HG02759 (cell line): ENCODE results near the gene WLS.

Experiments
- ATAC-seq: cut with Tn5 transposase; IDR thresholded peaks from one replicate; pipeline ENCODE4 v1.9.1; 2021; ENCODE audit warnings: mild to moderate bottlenecking, moderate library complexity; ENCODE audit not compliant: unreplicated experiment

WLS gene

DNA sequence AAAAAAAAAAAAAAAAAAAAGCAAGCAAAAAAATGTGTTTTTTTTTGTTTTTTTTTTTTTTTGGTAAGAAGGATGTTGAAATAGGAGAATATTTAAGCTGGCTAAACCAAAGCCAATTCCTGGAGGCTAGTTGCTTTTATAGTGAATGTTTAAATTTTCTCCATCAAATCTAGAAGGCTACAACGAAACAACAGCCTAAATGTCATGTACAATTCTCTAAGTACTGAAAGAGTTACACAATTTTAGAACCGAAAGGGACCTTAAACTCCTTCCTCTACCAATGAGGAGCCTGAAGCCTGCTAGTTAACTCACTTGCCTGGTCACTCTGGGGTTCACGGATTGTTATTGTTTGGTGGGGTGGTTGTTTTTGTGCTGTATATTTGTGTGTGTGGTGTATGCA is 3.5 kb downstream of the WLS start:
- no peak for ATAC-seq

DNA sequence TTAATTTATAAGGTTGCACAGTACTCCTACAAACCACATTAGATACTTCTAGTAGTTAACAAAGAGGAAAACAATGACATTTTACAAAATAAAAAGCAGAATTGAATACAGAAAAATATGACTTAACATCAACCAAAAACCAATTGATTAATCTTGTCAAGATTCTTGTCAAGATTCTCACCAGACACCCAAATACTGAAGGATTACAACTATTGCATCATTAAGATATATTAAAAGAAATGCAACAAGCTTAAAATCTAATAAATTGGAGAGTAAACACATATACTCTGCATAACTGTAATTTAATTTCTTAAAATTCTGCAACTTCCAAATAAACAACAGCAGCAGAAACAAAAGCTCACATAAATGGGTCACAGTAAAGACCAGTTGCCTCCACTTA is 4.7 kb downstream of the WLS start:
- ATAC-seq, result no peak

DNA sequence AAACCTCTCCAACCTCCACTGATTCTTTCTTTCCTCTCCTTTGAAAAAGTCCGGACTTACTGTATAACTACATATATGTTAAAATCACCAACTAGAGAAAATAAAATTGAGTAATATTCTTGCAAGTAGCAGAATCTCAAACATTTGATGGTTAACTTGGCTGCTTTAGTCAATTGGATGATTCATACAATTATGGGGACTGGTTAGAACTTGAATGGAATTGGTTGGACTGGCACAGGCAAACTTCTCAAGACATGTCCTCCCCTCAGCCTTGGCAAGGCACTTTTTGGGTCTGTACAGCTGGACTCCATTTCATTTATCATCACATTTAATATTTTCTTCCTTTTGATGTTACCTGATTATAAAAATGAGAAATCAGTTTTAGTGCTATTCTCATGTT is 6.5 kb downstream of the WLS start:
- ATAC-seq, result no peak

DNA sequence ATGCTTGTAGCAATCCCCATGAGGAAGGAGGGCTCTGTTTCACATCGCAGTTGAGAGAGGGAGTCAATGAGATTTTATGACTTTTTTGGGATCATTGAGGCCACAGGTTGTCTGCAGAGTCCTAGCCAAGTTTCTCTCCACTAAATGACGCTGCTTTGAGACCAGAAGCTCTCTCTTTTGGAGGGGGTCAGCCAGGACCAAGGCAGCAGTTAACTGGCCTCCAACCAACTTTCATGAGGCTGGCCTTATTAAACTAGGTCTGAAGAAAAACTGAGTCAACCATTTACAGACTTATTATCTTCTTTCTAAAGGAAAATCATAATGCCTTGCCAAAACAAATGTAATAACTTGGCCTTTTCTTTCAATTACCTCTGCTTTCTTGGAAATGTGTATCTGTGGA is 8.6 kb downstream of the WLS start:
- no peak for ATAC-seq

DNA sequence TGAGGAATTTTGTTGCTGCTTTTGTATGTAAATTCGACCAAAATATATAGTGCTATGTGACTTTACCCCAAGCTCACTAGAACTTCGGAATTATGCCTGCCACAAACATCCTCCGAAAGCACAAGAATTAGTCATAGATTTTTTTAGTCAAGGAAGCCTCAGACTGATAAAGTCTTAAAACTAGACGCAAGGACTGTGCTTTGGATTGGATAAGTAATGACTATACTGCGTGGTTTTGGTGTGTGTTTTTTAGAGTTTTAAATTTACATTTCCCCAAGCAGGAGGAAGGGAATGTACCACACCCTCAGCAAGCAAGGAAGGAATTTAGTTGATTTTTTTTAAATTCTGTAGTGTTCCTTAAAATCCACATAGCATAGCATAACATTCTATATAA is 10.3 kb downstream of the WLS start:
- no peak for ATAC-seq

DNA sequence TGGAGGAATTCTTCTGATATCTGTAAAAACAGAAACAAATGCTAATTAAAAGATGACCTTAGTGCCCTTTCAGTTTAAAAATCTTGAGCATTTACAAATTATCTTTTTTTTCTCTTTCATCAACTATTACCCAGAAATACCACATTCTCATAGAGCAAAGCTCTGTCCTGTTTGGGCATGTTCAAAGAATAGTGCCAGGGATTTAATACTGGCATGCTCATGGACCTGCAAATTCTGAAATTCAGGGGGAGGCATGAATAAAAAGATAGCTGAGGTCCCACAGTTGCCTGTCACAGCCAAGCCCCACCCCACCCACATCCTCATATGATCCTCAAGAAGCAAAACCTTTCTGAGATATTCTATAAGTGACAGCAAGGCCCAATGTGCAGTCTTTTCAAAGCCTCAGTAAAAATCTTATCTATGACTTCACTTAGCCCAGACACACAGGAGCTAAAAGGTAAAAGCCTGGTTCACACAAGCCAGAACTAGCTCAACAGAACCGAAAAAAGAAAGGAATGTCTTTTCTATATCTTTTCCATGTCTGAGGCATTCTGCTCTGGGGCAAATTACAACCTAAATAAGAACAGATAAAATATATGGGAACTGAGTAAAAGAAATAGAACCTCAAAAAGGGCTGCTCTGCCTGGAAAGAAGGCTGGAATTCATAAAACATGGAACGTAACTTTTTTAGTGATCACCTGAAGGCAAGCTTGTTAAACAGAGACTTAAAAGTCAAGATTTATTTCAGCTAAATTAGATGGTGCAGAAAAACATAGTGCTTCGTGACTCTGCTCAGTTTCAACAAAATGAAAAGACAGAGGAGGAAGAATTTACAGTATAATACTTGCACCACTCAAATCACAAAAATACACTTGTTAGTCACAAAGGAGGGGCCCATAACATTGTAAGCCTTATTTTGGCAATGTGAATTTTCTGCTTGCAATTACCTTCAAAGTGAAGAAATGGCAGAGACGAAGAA is 11.0 kb downstream of the WLS start:
- no peak for ATAC-seq

DNA sequence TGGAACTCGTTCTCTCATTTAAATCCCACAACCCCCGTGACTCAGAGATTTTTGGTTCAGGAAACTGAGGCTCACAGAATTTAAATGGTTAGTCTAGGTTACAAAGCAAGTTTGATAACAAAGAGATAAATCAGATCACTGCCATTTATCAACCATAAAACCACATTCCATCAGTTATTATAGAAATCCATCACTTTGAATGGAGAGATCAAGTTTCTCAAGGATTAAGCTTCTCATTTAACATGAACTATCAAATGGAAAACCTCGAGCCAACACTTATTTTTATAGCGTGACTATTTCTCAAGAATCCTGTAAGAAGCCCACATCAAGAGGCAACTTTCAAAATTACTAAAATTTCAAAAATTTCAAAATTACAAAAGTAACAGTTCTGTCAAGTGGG is 11.9 kb downstream of the WLS start:
- no peak for ATAC-seq

DNA sequence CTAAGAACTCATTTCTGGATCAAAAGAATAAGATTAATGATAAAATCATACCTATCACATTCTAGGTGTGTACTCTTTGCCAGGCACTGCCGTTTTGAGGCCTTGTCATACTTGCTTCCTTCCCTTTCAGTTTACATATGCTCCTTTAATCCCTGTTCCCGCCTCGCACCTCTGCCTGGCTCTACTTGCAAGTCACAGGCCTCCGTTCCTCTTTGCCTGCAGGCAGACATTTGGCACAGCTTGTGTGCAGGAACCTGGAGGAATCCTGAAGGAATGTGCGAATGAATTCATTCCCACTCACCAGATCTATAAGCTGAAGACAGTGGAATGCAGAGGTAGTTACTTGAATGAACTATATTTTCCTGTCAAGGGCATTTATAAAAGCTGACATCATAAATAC is 13.8 kb downstream of the WLS start:
- ATAC-seq, result no peak

DNA sequence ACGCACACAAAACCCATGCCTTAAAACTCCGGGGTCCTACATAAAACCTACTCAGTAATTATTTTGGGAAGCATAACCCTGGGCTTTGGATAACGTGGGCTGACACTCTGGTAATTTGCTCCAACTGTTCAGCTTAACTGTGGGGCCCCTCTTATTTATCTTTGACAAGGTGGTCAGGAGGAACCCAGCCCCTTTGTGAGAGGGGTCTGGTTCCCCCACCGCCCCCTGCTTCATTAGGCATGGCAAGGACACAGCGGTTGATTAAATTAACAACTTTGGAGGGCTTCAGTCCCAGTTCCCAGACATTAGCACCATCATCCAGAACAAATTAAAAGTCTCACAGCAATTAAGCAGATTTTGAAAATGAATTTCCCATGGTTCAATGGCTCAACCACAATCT is 14.7 kb downstream of the WLS start:
- ATAC-seq, result no peak

DNA sequence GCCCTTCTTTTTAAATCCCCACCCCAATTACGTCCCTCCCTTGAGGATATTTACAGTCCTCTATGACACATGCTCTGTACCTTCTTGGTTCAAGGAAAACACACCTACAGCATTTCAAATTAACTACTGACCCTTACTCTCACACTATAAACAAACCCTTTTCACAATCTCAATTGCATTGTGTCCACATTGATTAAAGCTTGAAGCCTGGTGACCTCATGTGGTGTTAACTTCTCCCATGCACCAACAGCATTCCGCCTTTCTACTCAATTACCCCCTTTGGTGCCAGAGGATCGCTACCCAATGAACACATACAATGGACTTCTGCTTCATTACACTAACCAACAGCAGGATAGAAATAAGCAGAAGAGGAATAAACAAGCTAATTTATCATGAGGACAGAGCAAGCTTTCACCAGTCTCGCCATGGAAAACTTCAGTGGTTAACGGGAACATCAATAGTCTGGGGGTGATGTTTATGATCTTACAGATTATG is 15.2 kb downstream of the WLS start:
- ATAC-seq, result no peak

DNA sequence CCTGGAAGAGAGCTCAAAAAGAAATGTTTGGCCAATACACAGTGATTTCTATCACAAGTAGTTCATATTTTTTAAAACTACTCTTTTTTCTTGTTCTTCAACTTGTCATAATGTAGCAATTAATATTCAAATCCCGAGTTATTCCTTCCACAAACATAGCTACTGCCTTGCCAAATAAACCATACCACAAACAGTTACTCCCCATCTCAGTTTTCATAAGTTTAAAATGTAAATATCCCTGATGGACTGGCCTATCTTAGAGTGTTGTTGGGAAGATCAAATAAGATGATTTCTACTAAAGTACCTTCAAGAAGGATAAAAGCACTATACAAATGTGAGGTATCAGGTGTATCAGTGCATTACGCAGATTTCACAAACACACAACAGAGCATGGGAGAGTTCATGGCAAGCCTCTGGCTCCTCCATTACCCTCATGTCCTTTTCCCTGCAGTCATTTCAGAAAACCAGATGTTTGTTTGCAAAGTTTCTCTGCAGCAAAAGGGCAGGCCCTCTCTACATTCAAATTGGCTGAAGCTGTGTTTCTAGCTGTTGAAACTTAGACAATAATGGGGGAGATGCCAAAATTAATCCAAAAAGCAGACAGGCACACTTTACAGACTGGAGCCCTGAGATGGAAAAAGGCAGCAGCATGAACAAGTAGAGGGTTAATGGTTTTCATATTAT is 16.1 kb downstream of the WLS start:
- ATAC-seq, result no peak

DNA sequence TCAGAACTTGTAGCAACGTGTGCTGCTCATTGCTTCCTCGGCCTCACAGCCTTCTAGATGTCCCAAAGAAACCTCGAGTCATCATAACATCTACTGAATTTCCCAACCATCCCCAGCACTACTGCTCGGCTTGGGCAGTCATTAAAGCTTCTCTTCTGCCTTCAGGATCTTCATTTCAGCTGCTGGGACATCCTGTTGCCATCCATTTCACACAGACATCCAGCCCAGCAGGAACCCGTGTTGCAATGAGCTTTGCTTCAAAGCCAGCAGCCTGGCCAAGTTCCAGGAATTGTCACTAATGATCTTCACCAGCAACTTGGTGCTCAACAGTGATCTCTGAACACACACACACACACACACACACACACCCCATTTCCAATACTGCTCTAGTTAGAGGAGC is 18.5 kb downstream of the WLS start:
- ATAC-seq, result no peak

DNA sequence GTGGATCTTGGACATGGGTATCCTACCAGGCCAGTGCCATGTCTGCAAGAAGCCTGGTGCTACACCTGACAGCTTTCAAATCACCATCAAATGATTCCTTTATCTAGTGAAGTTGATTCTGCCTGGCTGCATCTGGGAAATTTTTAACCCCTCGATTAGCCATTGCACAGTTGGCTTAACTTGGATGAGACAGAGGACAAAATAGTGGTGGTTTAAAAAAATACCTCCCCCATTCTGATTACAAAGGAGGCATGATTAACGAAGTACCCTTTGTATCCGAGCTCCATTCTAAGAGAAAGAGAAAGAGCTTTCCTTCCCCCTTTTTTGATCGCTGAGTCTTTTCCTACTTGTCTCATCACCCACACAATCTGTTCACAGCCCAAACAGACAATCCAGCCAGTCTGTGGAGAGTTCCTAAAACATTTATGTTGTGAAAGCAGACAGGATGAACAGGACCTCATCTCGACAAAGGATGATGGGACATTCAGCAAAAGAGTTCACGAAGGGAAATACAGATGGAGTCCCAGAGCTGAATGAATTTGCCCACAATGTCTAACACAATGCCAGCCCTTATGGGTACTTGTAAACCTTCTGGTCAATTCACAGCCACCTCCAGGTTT is 20.5 kb downstream of the WLS start:
- ATAC-seq, result no peak

DNA sequence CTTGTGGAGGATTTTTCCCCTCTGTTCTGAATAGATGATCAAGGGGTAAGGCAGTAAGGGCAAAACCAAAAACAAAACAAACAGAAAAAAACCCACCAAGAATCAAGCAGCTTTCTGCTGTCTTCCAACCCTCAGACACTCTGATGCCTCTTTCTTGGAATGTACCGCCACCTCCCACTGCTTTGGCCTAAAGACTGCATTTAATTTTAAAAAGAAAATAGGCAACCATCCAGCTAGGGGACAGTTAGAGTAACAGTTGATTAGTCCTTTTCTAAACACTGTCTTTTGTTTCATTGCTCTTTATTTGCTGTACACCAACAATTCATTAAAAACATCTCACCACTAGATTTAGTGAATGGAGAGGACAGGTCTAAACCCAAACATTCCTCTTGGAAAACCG is 21.5 kb downstream of the WLS start:
- no peak for ATAC-seq

DNA sequence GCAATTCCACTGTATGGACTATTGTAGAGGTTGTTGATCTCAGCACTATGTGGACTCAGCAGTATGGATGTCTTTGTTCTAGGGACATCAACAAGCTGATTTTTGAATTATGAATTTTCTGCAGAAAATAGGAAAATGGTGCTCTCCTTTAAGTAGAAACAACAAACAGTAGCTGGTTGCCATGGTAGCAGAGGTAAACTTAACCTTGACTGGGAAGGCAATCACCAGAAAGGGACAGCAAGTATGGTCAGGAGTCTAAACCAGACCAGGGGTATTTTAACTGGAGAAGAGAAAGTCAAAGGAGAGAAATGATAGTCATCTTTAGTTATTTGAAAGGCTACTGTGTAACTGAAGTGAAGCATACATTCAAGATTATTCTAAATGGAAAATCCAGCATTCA is 22.3 kb downstream of the WLS start:
- no peak for ATAC-seq

DNA sequence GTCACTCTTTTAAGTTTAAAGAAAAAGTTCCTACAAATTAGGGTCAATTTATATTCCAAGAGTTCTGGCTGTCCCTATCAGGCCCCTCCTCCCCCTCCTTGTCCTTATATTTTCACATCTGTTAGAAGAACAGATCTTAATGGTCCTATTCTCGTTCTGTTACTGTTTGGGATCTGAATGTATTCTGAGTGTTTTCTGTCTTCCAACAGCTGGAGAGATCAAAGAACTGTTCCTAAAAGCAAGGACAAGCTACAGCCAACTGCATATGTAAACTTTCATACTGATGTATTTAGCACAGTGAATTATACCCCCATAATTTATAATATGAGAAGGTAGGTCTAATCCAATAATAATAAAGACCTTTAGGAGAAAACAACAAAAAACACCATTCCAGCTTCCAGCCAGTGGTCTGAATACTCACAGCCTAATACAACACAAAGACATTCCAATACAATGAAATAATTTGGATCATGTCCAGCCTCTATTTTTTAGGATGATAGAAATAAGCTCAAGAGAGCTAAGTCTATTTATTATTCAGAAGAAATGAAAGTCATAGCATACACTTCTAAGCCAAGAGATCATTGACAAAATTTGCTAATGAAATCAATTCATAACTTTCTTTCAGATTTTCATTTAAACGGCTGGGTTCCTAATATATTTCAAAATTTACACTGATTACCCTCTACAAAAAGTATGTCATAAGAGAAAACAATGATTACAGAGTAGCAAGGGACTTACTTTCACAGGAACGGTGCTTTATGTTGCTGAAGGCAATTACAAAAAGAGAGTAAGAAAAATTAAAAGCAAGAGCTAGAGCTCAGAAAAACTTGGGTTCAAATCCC is 25.3 kb downstream of the WLS start:
- ATAC-seq, result no peak

DNA sequence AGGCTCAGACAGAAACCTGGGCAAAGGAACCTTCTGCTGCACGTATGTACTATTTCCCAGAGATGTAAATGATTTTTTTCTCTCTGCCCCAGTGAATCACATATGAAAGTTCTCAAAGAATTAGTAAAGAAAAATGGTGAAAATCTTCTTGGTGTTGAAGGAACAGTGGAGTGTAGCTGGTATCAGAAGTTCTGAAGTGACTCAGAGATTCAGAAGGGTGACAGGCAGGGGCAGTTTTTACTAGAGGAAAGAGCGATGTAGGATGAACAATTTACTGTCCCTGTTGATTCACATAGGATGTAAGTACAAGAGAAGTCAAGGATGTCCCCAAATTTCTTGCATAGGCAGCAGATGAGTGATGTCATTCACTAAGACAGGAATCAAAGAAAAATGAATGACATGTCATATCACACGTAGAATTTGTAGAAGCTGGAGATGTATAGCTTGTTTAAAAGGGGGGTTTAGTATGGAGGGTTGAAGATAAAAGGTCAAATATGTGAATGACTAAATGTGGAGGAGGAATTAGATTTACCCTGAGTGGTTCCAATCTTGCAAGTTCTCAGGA is 26.4 kb downstream of the WLS start:
- no peak for ATAC-seq

DNA sequence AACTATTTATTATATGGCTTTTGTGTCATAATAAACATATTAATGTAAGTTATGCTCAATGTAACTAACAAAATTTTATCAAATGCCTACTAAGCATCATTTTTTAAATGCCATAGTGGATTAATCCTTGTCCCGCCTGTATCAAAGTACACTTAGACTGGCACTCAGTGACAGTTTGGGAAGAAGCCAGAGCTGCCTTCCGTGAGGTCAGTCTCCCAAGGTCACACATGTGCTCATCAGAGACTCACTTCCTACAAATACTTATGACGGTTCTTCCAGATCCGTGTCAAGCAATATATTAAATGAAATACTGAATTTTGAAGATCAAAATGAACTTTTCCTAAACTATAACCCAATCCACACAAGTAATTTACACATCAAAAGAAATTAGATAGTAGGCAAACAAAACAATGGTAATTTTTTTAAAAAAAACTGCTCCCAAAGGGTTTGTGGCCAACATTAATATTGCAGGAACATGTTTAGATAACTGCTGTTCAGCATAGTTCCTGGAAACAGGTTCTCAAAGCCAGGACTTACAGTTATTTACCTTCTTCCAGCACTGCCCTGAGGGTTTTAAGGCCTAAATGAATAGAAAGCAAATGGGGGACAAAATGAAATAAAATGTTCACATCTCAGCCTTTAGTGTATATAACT is 27.2 kb downstream of the WLS start:
- no peak for ATAC-seq

DNA sequence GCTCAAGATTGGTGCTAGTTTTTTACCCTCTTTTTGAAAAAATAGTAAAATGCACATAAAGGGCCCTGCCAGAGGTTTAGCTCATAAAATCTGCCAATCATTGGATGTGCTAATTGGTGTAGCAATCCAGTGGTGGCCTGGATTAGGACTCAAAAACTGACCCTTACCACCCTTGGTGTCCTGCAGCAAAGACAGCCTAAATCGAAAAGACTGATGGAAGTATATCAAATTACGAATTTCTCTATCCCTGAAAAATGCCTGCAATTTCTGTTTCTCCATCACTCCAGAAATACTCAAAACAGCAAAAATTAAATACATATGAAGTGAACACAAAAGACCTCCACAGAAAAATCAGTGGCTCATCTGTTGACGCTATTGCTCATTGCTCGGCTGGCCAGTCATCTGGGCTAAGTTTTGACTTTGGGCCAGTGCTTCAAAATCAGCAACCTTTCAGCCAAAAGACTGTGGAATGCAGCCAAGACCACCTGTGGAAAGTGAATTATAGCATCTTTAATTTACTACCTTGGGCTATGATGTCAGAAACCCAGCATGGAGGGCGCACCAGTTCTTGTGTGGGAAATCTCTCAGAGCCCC is 30.0 kb downstream of the WLS start:
- no peak for ATAC-seq
